Measurements from ENCODE around the gene EHBP1. TPM values are rescaled to one million over a fixed set of nuclear protein-coding genes. Genes with fewer than 3 reads are reported as not detected.
A peak's percentile ranks its signal among the peaks of the same experiment; 100 is the strongest.

The EHBP1 gene
- 13.9 and 18.0 TPM in 2 replicates for polyA plus RNA-seq (2014; cell fraction: cytosol; rRNA removed)
- polyA plus RNA-seq (2014; cell fraction: nucleus; rRNA removed), result 26.4 and 34.5 TPM in 2 replicates

DNA sequence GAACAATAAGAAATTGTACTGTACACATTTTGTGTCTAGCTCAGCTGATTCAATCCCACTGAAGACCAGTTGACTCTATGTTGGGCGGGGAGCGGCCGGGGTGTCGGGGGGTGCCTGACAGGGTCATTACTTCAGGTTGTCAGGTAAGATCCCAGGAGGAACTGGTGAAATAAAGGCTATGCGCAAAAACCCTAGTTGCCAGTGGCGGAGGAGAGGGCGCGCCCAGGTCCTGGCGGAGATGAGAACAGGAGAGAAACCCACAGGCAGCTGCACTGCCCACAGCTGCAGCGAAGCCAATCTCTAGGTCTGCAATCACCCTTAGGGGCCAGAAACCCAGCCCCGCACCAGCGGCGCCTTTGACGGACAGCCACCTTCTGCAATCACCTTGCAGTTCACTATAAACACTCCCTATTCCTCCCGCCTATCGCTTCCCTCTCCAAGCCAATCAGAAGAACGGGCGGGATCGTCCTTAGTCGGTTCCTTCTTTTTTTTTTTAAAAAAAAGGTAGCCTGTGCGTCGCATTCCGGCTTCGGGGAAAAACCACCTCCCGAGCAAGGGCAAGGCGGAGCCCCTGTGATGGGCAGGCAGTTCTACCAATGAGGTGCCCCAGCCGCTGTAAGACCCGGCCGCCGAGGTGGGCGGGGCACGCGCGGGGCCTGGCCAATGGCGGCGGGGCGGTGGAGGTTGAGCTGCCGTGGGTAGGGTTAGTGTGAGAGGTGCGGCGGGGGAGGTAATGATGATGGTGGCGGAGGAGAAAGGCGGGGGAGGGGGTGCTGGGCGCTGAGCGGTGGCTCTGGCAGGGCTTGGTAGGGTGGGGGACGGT lies at the start of gene EHBP1:
Gene EHBP1, plus strand, starts transcription at position 707 of the 823 bp plus-strand sequence. CDS start 1,479 bp downstream, outside the sequence.
- peak; percentile 100 for DNase-seq (ENCODE audit: low spot score)

DNA sequence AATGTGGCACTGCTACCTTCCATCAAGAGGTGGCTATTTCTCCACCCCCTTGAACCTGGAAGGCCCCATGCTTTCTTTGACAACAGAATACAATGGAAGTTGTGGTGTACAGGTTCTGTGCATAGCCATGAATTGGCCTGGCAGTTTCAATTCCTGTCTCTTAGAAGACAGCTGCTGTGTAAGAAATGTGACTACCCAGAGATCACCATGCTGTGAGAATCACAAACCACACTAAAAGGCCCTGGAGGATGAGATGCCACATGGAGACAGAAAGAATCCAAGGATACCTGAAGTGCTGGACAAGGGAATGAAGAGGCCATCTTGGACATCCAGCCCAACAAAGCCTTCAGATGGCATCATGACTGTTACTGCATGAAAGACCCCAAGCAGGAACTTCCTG lies 47.7 kb upstream of the EHBP1 start:
- DNase-seq (ENCODE audit: low spot score), result no peak

DNA sequence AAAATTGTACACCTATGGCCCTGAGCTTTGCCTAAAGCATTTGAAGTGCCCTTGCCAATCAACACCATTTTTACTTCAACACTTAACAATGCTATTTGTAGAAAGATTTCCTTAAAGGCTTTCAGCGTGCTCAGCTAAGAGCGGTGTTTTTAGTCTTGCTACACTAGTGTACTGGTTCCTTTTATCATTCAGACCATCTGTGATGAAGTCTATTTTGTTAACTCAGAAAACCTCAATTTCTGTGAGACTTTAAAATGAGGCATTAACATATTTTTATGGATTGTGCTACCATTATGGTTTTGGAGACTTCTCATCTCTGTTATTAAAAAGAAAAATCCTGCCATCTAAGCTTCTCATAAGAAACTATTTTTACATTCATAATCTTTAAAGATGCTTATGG lies 46.6 kb upstream of the EHBP1 start:
- no peak for DNase-seq (ENCODE audit: low spot score)

DNA sequence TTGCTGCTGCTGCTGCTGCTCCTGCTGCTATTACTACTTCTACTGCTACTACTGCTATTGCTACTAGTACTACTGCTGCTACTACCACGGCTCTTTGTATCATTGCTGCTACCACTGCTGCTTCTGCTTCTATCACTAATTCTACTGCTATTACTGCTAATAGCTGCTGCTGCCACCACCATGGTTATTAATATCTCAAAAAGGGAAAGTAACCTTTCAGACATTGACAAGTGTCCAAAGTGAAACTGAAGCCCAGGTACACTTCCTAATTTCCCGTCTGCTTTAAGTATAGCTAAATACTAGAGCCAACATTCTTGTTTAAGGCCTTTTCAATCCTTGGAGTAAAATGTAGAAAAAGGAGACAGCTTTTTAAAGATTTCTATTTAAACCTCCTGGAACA lies 45.4 kb upstream of the EHBP1 start:
- DNase-seq (ENCODE audit: low spot score), result no peak

DNA sequence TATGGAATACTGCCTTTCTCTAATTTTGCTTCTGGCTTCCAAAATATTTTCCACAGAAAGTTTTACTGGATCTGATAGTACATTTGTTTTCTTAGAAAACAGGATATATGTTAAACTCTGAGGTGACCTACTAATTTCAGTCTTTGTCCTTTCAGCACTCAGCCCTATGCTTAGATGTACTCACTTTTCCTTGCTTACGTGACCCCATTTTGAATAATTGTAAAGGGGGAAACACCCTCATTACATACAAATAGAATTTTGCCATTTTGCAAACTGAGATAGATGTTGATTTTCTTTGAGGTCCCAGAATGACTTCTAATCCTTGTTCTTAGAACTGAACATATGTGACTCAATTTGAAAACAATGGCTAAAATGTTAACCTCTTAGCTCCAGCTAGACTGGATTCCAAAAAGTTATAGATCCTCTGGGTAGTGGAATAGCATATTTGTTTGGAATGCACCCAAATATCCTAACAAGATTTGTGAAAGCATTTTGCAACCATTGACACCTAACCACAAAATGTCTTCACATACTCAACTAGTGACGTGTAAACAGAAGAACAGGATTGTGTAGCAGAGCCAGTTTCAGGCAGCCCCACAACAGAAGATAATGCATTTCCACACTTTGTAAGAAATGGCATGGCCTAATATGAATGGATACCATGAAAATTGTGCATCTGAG lies 44.8 kb upstream of the EHBP1 start:
- DNase-seq (ENCODE audit: low spot score), result no peak

DNA sequence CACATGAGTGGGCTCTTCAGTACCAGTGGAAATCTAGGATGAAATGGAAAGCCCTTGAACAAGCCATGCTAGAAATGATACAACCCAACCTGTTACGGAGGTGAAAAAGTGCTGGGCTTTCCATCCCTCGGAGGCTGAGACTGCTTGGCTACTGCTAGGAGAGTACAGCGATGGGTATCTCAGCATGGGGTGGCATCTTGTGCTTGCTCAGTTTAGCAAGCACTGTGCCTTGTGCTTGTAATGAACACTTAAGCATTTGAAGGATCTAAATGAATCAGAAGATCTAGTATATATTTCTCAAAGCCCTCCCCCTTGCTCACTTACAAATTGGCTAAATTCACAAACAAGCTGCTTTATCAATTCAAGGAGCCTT lies 44.3 kb upstream of the EHBP1 start:
- no peak for DNase-seq (ENCODE audit: low spot score)

DNA sequence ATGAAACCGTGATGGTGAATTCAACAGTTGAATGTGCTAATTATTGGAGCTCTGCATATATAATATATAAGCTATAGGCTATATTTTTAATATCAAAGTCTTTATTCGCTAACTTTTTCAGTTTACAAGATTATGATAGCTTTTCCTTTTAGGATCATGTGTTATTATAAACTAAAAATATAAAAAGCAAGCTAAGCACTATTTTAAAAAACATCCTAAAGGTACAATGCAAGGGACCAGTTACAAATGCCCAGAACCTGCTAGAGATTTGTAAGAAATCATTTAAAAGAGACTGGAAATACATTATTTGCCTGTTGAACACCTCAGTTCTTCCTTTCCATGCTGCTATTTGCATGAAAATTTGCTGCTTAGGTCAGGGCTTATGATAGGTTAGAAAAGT lies 43.4 kb upstream of the EHBP1 start:
- no peak for DNase-seq (ENCODE audit: low spot score)

DNA sequence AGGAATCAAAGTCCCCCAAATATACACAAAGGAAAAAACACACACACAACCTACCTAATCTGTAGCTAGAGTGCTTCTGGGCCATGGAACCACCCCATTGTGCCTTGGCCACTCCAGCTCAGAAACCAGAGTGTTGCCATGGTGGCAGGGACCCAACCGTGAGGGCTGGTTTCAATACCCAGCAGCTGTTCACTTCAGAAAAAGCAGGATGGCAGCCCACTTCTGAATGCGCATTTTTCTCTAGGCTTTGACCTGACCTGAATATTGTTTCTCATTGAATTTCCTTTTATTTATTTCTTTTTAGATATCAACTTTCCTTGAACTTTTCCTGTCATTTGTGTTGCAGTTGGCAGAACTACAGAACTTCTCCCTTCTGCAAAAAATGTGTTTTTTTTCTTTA lies 43.0 kb upstream of the EHBP1 start:
- no peak for DNase-seq (ENCODE audit: low spot score)

DNA sequence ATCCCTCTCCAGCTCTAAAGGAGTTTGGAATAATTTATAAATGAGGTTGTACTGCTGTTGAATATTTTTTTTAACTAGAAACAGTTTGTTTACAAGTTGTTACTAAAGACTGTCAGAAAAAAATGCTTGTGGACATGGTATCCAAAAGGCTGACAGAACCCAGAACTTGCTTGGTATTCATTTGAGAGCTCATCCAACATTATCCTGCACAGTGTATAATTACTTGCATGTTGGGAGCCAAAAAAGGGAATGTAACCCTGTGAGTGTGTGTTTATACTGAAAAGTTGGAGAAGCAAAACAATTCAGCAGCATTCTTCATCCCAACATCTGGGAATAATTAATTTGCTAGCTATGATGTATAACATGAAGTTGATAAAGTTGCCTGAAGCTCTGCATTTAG lies 42.1 kb upstream of the EHBP1 start:
- DNase-seq (ENCODE audit: low spot score), result no peak

DNA sequence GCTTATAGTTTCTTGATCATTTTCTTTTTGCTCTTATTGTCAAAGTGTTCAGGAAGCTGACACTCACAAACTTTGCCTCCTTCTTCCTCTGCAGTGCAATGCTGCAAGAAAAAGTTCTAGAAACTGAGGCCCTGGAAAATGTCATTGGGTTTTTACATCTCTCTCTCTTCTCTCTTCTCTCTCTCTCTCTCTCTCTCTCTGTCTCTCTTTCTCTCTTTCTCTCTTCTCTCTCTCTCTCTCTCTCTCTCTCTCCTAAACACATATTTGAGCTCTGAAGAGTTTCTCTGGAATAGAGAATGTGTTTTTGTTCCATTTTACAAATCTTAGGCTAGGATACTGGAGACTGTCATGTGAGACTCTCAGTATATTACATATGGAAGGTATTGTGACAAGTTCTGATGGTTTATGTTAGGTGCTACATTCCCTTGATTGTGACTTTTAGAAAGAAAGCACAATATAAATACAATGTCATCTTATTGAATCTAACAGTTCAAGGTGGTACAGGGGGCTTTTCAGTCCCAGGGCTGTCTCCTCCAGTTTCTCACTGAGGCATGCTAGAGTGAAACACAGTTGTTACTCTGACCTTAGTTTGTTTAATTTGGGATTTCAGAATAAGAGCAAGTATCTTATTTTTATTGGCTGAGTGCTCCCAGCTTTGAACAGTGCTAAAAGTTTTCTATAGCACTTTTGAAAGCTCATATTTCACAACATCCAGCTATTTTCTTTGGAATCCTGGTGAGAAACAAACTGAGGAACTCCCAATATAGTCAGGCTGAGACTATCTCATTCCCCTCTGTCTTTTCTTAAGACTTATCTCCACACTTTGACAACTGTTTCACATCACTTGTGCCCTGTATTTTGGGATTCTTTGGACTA lies 41.4 kb upstream of the EHBP1 start:
- no peak for DNase-seq (ENCODE audit: low spot score)

DNA sequence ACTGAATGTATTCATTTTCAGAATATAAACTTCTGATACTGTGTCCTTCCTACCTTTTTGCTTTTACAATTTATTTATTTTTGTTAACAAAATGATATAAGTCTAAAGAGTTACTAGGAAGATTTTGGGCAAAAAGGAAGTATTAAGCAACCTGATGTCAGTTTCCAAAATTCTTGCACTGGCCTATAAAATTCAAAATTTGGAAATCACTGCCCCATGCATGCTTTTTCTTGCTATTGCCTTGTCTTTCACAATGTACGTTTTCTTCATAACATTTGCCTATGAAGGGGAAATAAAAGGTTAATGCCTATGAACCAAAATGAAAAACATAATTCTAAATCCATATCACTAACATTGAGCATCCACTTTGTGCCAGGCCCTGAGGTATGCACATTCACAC lies 40.1 kb upstream of the EHBP1 start:
- no peak for DNase-seq (ENCODE audit: low spot score)

DNA sequence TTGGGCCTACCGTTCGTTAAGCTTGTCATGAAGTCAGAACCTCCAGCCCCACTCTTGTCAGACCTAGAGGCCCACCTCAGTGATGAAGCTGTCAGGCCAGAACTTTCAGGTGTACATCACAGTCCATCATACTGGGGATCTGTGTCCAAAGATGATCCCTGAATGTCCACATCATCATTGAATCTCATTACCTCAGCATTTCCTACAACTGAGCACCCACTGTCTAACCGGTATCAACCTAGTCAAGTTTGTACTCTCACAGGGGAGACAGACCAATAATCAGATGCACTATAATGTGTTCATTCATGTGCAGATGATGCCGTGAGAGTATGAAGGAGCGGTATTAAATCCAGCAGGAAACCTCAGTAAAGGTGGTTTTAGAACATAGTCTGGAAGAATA lies 36.3 kb upstream of the EHBP1 start:
- no peak for DNase-seq (ENCODE audit: low spot score)

DNA sequence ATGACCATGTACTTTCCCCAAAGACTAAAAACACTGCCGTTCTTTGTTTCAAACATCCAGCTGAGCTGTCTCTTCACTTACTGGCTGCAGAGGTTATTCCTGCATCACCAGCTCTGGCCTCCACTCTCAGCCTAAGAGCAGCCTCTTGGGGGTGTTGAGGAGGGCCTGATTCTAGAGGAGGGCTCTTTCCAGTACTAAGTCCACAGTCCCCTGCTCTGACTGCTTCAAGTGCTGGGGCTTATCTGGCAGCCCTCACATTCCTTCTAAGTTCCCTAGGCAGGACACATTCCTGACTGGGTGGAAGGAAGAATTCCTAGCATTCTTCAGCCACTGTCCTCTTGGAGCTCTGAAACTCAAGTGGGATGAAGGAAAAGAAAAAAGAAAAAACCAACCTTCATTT lies 32.9 kb upstream of the EHBP1 start:
- DNase-seq (ENCODE audit: low spot score), result no peak

DNA sequence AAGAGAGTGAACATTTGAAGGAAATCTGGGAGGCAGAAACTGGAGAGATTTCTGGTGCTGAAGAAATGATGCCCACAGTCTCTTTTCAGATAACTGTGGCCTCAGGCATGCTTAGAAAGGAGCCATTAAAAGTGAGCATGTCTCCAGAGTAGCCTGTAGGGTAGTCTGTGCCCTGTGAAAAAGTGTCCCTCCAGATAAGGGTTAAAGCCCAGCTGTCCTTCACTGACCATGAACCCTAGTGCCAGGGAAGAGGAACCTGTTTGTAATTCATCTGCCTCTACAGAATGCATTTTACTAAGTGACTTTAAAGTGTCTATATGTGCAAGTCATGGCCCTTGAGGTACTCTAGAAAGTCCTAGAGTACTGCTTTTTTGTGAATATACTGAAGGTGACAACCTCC lies 30.5 kb upstream of the EHBP1 start:
- no peak for DNase-seq (ENCODE audit: low spot score)

DNA sequence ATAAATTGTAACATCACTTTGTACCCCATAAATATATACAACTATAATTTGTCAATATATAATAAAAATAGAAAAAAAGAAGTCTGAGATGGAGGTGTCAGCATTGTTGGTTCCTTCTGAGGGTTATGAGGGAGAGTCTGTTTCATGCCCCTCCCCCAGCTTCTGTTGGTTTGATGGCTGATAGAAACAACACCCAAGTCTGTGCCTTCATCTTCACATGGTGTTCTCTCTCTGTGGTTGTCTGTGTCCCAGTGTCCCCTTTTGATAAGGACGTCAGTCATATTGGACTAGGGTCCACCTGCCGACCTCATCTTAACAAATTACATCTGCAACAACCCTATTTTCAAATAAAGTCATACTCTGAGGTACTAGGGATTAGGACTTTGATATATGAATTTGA lies 20.3 kb upstream of the EHBP1 start:
- no peak for DNase-seq (ENCODE audit: low spot score)

DNA sequence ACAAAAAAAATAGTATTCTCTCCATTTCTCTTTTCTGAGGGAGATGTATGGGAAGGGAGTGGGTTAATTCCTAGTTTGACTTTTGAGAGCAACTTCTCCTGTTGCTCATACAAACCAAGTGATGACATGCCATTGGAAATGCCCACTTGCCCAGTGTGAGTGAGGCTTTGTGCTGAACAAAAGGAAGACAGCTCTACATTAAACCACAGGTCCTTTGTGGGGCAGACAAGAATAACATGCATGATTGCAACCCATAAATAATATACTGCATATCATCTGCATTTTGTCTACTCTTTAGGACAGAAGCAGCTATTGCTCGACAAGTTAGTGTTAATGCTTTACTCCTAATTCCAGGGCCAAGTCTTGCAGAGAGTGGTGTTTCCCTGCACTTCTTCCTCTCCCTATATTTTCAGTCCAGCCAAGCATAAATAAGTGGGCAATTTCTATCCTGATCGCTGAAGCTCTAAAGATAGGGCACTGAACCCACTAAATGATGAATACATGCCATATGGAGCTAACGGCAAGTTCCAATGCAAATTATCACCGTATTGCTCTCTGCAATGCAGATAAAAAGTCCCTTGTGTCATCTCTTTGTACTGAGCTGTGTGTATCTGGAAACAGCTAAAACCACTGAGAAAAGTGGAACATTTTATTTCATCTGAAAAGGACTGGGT lies 19.4 kb upstream of the EHBP1 start:
- DNase-seq (ENCODE audit: low spot score), result no peak

DNA sequence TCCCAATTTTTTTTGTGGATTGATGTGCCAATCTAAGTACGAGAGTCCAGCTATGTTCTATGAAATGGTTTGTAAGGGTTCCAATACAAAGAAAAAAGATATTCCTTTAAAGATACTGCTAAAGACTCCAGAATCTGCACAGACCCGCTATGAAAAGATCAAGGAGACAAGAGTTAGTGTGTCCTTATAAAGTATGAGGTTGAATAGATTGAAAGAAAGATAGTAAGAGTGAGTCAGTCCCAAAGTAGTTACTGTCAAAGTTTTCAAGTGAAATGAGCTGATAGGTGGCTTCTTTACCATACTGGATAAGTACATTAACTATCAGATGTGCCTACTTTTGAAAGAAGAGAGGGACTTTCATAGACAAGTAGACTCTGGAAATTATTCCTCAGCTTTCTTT lies 17.9 kb upstream of the EHBP1 start:
- no peak for DNase-seq (ENCODE audit: low spot score)

DNA sequence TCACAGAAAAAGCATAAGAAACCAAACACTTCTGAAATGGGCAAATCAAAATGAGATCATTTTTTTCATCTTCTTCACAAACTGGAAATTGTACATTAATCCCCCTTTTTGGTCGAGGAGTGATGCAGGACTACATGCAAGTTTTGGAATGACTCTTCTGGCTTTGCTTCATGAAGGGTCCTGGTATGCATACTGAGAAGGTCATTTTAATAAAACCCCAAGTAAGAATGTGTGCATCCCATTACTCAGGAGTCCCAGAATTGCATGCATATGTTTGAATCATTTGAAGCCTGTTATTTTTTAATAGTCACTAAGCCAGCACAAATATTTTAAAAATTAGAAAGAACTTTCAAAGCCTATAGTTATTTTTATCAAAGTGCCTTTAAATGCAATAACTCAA lies 16.7 kb upstream of the EHBP1 start:
- DNase-seq (ENCODE audit: low spot score), result no peak

DNA sequence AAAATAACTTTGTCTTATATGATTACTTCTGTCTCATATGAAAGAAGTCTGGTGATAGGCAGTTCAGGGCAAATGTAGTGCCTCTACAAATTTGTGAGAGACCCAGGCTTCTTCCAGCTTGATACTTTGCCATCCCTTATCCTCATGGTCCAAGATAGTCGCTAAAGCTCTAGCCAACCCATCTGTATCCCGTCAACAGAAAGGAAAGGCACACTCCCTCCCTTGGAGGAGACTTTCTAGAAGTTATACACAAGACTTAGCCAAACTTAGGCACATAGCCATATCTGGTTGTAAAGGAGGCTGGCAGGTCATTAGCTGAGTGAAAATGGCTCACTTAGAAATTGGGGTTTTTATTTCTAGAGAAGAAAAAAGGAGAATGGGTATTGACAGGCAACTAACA lies 14.3 kb upstream of the EHBP1 start:
- no peak for DNase-seq (ENCODE audit: low spot score)

DNA sequence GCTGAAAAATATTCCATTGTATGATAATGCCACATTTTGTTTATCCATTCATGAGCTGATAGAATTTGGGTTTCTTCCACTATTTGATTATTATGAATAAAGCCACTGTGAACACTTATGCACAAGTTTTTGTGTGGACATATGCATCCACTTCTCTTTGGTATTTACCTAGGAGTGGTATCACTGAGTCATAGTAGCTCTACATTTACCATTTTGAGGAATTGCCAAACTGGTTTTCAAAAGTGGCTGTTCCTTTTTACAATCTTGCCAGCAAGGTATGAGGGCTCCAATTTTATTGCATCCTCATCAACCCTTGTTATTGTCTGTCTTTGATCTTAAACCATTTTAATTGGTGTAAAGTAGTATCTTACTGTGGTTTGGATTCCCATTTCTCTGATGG lies 13.3 kb upstream of the EHBP1 start:
- no peak for DNase-seq (ENCODE audit: low spot score)

DNA sequence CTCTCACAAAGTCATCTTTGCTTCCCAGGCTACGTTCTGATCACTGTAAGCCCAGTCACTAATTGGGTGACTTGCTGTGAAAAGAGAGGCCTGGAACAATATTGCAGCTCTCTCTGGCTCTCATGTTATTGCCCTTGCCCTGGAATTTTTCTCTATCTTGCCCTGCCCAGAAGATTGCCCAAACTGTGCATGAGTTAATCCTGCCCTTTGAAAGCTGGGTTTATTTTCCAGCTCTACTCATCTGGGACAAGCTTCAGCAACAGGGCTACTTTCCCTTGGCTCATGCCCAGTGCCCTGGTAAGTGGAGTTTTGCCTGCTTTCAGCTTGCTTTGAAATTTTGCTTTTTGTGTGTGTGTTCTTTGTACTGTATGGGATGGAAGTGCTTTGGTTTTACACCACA lies 6.9 kb upstream of the EHBP1 start:
- DNase-seq (ENCODE audit: low spot score), result no peak

DNA sequence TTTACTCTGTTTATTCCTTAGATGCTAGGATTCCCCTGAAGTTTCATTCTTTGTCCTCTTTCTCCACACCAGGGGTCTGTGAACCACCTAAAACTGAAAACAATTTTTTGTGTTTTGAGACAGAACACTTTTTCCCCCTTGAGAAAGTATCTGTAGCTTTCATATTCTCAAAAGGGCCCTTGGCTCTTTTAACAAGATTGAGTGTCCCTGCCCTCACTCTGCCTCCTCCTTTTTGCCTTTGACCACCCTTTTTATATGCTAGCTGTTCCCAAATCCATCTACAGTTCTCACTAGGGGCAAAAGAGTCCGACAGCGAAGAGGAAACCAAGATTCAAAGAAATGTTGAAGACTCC lies 883 bp upstream of the EHBP1 start:
- DNase-seq (ENCODE audit: low spot score), result no peak

Measured in SK-N-DZ (cell line).